ENCODE results near the gene MAIP1. TPM values are rescaled to one million over a fixed set of nuclear protein-coding genes. Genes with fewer than 3 reads are reported as not detected.

MAIP1 gene
- total and polyA plus RNA-seq, 9 of the 15 experiments (the other 6 are each of a cell fraction or from before 2014, with no cell fraction given): 3.6 to 30.0 (median 24.5) TPM

DNA sequence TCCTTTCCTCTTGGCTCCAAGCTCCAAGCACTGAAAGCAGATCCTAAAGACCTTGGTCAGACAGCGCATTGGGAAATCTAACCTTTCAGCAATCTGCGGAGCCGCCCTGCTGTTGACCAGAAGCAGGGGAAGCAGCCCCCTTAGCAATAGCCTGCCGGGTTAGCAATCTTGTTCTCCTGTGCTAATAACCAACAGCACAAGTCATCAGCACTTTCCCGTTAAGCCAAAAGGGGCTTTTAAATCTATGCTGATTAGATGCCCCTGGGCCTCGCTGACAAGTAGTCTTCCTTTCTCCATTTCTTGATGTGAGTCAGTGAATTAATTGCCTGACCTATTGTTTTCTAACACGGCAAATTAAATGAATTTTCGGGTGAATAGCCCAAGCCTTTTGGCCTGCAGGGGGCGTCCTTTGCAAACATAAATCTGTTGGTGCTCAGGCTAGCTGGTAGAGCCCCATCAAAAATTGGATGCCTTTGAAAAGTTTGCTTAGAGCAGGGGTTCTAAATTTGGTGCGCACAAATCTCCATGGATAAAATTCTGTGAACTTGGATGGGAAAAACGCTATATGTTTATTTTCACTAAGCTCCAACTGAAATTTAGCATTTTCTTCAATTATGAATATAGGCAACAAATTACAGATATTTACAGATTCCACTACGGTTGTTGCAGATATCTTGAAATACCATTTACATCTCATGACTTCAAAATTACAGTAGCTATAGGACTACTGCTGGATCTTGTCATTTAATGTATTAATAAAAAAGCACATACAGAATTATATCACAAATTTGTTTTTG is 24.6 kb downstream of the MAIP1 start (continued):
- TF ChIP-seq, protein P1, sequence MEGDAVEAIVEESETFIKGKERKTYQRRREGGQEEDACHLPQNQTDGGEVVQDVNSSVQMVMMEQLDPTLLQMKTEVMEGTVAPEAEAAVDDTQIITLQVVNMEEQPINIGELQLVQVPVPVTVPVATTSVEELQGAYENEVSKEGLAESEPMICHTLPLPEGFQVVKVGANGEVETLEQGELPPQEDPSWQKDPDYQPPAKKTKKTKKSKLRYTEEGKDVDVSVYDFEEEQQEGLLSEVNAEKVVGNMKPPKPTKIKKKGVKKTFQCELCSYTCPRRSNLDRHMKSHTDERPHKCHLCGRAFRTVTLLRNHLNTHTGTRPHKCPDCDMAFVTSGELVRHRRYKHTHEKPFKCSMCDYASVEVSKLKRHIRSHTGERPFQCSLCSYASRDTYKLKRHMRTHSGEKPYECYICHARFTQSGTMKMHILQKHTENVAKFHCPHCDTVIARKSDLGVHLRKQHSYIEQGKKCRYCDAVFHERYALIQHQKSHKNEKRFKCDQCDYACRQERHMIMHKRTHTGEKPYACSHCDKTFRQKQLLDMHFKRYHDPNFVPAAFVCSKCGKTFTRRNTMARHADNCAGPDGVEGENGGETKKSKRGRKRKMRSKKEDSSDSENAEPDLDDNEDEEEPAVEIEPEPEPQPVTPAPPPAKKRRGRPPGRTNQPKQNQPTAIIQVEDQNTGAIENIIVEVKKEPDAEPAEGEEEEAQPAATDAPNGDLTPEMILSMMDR (IDR thresholded peaks at IDR 0.05 in 2 of 3, conservative IDR thresholded peaks at IDR 0.05 in 1 of 3; ENCODE audit: insufficient read depth in 2 of 3, low read depth in 1 of 3, low read length in 3 of 3): peak; percentile 69 to 78 (median 72)
- TF ChIP-seq, protein P2, sequence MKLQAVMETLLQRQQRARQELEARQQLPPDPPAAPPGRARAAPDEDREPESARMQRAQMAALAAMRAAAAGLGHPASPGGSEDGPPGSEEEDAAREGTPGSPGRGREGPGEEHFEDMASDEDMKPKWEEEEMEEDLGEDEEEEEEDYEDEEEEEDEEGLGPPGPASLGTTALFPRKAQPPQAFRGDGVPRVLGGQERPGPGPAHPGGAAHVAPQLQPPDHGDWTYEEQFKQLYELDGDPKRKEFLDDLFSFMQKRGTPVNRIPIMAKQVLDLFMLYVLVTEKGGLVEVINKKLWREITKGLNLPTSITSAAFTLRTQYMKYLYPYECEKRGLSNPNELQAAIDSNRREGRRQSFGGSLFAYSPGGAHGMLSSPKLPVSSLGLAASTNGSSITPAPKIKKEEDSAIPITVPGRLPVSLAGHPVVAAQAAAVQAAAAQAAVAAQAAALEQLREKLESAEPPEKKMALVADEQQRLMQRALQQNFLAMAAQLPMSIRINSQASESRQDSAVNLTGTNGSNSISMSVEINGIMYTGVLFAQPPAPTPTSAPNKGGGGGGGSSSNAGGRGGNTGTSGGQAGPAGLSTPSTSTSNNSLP (IDR thresholded peaks at IDR 0.05; ENCODE audit: borderline replicate concordance, low read depth, low read length): 0 out of 2 replicates have a peak, but pooled peaks have one; percentile 16
- TF ChIP-seq RAD21 (CRISPR knock-in tag; conservative IDR thresholded peaks at IDR 0.05 in 1 of 2, IDR thresholded peaks at IDR 0.05 in 1 of 2): peak; percentile 77 to 81

All from K562 (cell line).